ENCODE data around the gene CDH16. TPM values are rescaled to one million over a fixed set of nuclear protein-coding genes. Genes with fewer than 3 reads are reported as not detected.

Gene CDH16
- total and polyA plus RNA-seq, 2 donors (not counting 3 experiments of a cell fraction or from before 2014, with no cell fraction given) = not detected

DNA sequence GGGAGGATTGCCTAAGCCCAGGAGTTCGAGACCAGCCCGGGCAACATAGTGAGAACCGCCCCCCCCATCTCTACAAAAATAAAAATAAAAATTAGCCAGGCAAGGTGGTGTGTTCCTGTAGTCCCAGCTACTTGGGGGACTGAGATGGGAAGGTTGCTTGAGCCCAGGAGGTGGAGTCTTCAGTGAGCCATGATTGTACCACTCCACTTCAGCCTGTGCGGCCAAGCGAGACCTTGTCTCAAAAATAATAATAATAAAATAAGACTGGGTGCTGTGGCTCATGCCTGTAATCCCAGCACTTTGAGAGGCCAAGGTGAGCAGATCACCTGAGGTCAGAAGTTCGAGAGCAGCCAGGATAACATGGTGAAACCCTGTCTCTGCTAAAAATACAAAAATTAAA, 26.9 kb downstream of the CDH16 start:
- BruUV-seq (replicated peaks) = no TSS peak
- dilution Hi-C loops (cut with MboI; ENCODE audit: extremely low pct_ligation_motif_present, low sequenced_read_pairs) = no loop called here
- H3K79me2 ChIP-seq (ENCODE audit: control insufficient read depth, insufficient read depth, low read length) = no peaks in the 10 kb centered on the region
- ChIA-PET POLR2A (no interaction called here), CTCF (interaction anchor here (1.1 to 5.2 kb wide), 5 partner anchors 11 to 508 kb away, joined by 3 to 72 read pairs (median 6); partner anchors contain the start of genes PDP2 and RRAD)
- no peaks in the 10 kb centered on the region for H3K9me1 ChIP-seq (replicated peaks; ENCODE audit: control insufficient read depth, extremely low read depth, insufficient read depth, low read length)
- FAIRE-seq (no peak), DNase-seq (ENCODE audit: low read depth, low spot score) (no peak)
- H3K9me3 ChIP-seq (replicated peaks; ENCODE audit: control insufficient read depth, insufficient read depth, low read length) = no peaks in the 10 kb centered on the region
- no peaks in the 10 kb centered on the region for H3K27me3 ChIP-seq (ENCODE audit: control insufficient read depth in 2 of 2, insufficient read depth in 2 of 2, low read length in 2 of 2)
- no peak for TF ChIP-seq GATA2 (IDR thresholded peaks at IDR 0.05; ENCODE audit: insufficient read depth, insufficient read length, low read depth, low read length)
- TF ChIP-seq MYC (IDR thresholded peaks at IDR 0.05; ENCODE audit: low read depth, low read length) = no peak
- no peak for TF ChIP-seq CTCF (IDR thresholded peaks at IDR 0.05; ENCODE audit: extremely low read depth in 1 of 2, insufficient read depth in 1 of 2, low read depth in 1 of 2, low read length in 2 of 2)
- TF ChIP-seq FOS (IDR thresholded peaks at IDR 0.05; ENCODE audit: borderline replicate concordance, insufficient read depth, low read length) = no peak
- no peak for TF ChIP-seq POLR2A (IDR thresholded peaks at IDR 0.05; ENCODE audit: low read depth, low read length)
- TF ChIP-seq, protein P1, sequence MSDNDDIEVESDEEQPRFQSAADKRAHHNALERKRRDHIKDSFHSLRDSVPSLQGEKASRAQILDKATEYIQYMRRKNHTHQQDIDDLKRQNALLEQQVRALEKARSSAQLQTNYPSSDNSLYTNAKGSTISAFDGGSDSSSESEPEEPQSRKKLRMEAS (IDR thresholded peaks at IDR 0.05; ENCODE audit: insufficient read depth, insufficient read length) = no peak
- TF ChIP-seq POLR2AphosphoS5 (IDR thresholded peaks at IDR 0.05; ENCODE audit: insufficient read depth, low read depth, low read length) = no peak
- TF ChIP-seq EZH2 (IDR thresholded peaks at IDR 0.05; ENCODE audit: borderline replicate concordance, low read depth, low read length, severe bottlenecking) = no peak
- no peak for TF ChIP-seq JUN (IDR thresholded peaks at IDR 0.05; ENCODE audit: borderline replicate concordance, insufficient read depth, insufficient read length, low read depth)
- no peak overlapping the region for H3K4me2 ChIP-seq (ENCODE audit: insufficient read depth, low read length)
- no peak overlapping the region for H3K9ac ChIP-seq (replicated peaks; ENCODE audit: extremely low read depth, insufficient read depth, low read length)
- H2AFZ ChIP-seq (ENCODE audit: low read depth, low read length) = no peak overlapping the region
- no peak overlapping the region for H3K27ac ChIP-seq (ENCODE audit: insufficient read depth, low read depth, low read length)
- no peaks in the 10 kb centered on the region for H3K4me1 ChIP-seq (ENCODE audit: control insufficient read depth, extremely low read depth, insufficient read depth, low read length)
- no peaks in the 10 kb centered on the region for H3K36me3 ChIP-seq (ENCODE audit: control insufficient read depth in 2 of 2, extremely low read depth in 1 of 2, insufficient read depth in 2 of 2, low read length in 2 of 2)
- peaks cover under 1% of the 10 kb centered on the region for H4K20me1 ChIP-seq (replicated peaks; ENCODE audit: control insufficient read depth, extremely low read depth, insufficient read depth, low read length)
- no peak overlapping the region for H3K4me3 ChIP-seq (replicated peaks in 1 of 3; ENCODE audit: insufficient read depth in 1 of 3, low read depth in 1 of 3, low read length in 3 of 3)
- intact Hi-C loops (cut with micrococcal nuclease) = loop anchor here (10.0 kb wide), 1 partner anchor 1963 kb away; no protein-coding TSS in a partner anchor
